Naive thymus-derived CD4-positive, alpha-beta T cell (primary cell): ENCODE data around the gene IDS. TPM values are rescaled to one million over a fixed set of nuclear protein-coding genes. Genes with fewer than 3 reads are reported as not detected.
"Not testable (repeated sequence)": the region's sequence is repeated elsewhere in the genome, so short reads cannot be mapped to it uniquely, and the experiment has no call there.

ENCODE experiments used
- ATAC-seq: fragments of 150-1000 bp; cut with Tn5 transposase; 2 replicates; pipeline ENCODE4 v1.10.0; 2021; ENCODE audit warnings: mild to moderate bottlenecking, moderate library complexity
- CTCF ChIA-PET: fragments of 350-600 bp; sonication (Branson Sonifier 250); formaldehyde crosslinking; loops from one replicate; lab custom pipeline; 2021; ENCODE audit warnings: antibody characterized with exemption; lab: Charles Lee
- POLR2A ChIA-PET: fragments of 350-600 bp; sonication (Branson Sonifier 250); formaldehyde crosslinking; loops from one replicate; lab custom pipeline; 2021; ENCODE audit warnings: antibody characterized with exemption, inconsistent platforms; lab: Charles Lee
- DNase-seq, 9 donors: peaks; one replicate each; pipeline versions ENCODE4 v3.0.0 to v3.0.0-alpha.2; 2020 to 2022; ENCODE audit warnings: mixed read lengths in 1 of 9
- H3K27ac ChIP-seq: one replicate; pipeline ENCODE4 v1.7.0; 2013; ENCODE audit warnings: mild to moderate bottlenecking, low read depth, low read length, moderate library complexity
- H3K27me3 ChIP-seq, 2 donors: one replicate each; pipeline ENCODE4 v1.7.0; 2013; ENCODE audit warnings: low read length in 2 of 2, mild to moderate bottlenecking in 2 of 2, moderate library complexity in 2 of 2; ENCODE audit not compliant: control insufficient read depth in 2 of 2, insufficient read depth in 2 of 2
- H3K36me3 ChIP-seq, 3 experiments: 1 replicate in 2 of 3; 2 replicates in 1 of 3; pipeline ENCODE4 v1.7.0; 2013; ENCODE audit warnings: low read length in 3 of 3, mild to moderate bottlenecking in 3 of 3, moderate library complexity in 1 of 3; ENCODE audit not compliant: insufficient read depth in 3 of 3, control insufficient read depth in 2 of 3
- H3K4me1 ChIP-seq, 2 donors: one replicate each; pipeline ENCODE4 v1.7.0; 2013; ENCODE audit warnings: low read length in 2 of 2, mild to moderate bottlenecking in 2 of 2, moderate library complexity in 1 of 2; ENCODE audit not compliant: control insufficient read depth in 2 of 2, insufficient read depth in 2 of 2
- H3K4me3 ChIP-seq: 2 replicates; pipeline ENCODE4 v1.7.0; 2013; ENCODE audit warnings: mild to moderate bottlenecking, low read length
- H3K9me3 ChIP-seq, 3 experiments: 1 replicate in 2 of 3; 2 replicates in 1 of 3; pipeline ENCODE4 v1.7.0; 2013; ENCODE audit warnings: low read length in 3 of 3; ENCODE audit not compliant: control insufficient read depth in 2 of 3
- H3K27ac Mint-ChIP-seq, 9 donors: one replicate each; pipeline ENCODE4 v1.8.0; 2020 to 2022; ENCODE audit warnings: mixed read lengths in 9 of 9, mild to moderate bottlenecking in 8 of 9, moderate library complexity in 5 of 9, inconsistent platforms in 2 of 9
- H3K27me3 Mint-ChIP-seq, 5 donors: one replicate each; pipeline ENCODE4 v1.8.0; 2021 to 2022; ENCODE audit warnings: mixed read lengths in 5 of 5, mild to moderate bottlenecking in 1 of 5
- H3K36me3 Mint-ChIP-seq, 5 donors: one replicate each; pipeline ENCODE4 v1.8.0; 2020 to 2022; ENCODE audit warnings: mixed read lengths in 5 of 5, mild to moderate bottlenecking in 3 of 5, inconsistent platforms in 1 of 5
- H3K4me1 Mint-ChIP-seq, 7 donors: one replicate each; pipeline ENCODE4 v1.8.0; 2020 to 2022; ENCODE audit warnings: mixed read lengths in 7 of 7, mild to moderate bottlenecking in 3 of 7, inconsistent platforms in 1 of 7
- H3K4me3 Mint-ChIP-seq, 10 donors: one replicate each; pipeline ENCODE4 v1.8.0; 2020 to 2022; ENCODE audit warnings: mild to moderate bottlenecking in 10 of 10, mixed read lengths in 10 of 10, moderate library complexity in 6 of 10, inconsistent platforms in 2 of 10
- H3K9me3 Mint-ChIP-seq, 11 donors: one replicate each; pipeline ENCODE4 v1.8.0; 2020 to 2022; ENCODE audit warnings: mixed read lengths in 11 of 11, mild to moderate bottlenecking in 4 of 11, inconsistent platforms in 1 of 11, moderate library complexity in 1 of 11
- intact Hi-C, 2 donors: fragments of 100-400 bp; cut with micrococcal nuclease; formaldehyde crosslinking; loops; one replicate each; pipeline ENCODE4 v1.15.1; 2023
- polyA plus RNA-seq, 2 donors: library from polyadenylated mRNA; unstranded; fragments of 300-500 nt; fragmentation: Illumina TruSeq; gene quantifications; one replicate each; pipeline ENCODE4 v1.2.3, GENCODE V29; 2021
- total RNA-seq, 6 experiments: library from RNA in 5 of 6; stranded (reverse) in 5 of 6; gene quantifications; 1 replicate in 5 of 6; 2 replicates in 1 of 6; pipeline ENCODE4 v1.2.3 and lab custom pipeline; 2021 to 2026

The IDS gene
- total and polyA plus RNA-seq, 7 experiments from 2014 or later, result 73.1 to 317 (median 131) TPM

DNA sequence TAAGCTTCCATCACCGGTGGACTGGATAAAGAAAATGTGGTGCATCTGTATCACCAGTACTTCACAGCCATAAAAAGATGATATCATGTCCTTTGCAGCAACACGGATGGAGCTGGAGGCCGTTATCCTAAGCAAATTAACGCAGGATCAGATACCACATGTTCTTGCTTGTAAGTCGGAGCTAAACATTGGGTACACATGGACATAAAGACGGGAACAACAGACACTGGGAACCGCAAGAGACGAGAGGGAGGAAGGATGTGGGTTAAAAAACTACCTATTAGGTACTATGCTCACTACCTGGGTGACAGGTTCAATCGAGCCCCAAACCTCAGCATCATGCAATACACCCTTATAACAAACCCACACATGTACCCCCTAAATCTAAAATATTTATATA lies 16.3 kb upstream of the IDS start:
- peak in 7 of 9 donors; percentile 17 to 51 (median 49) for DNase-seq
- Mint-ChIP-seq H3K36me3 (peaks cover 0 to 15% (median 0%) of the 10 kb centered on the region in 5 donors), H3K4me3 (peak overlapping the region; percentile 36 to 80 (median 68)), H3K9me3 (peaks cover 0 to 6% (median 0%) of the 10 kb centered on the region in 11 donors), H3K27me3 (no peaks in the 10 kb centered on the region), H3K4me1 (peaks cover 15 to 58% (median 32%) of the 10 kb centered on the region in 7 donors), H3K27ac (peak overlapping the region in 6 of 9 donors; percentile 21 to 79 (median 54))
- intact Hi-C loops, result loop anchor here (1.0 to 2.0 kb wide), 2 partner anchors 9 to 17 kb away; partner anchors contain the start of gene IDS (in 2 of the 2)
- ChIA-PET CTCF (interaction anchor here (1.6 to 2.0 kb wide), 2 partner anchors 8 to 9 kb away, joined by 3 to 8 read pairs; no protein-coding TSS in a partner anchor), POLR2A (interaction anchor here (1.1 to 2.4 kb wide), 3 partner anchors 11 to 19 kb away, joined by 3 to 15 read pairs (median 12); partner anchors contain the start of genes EOLA1 and IDS)
- H3K4me3 ChIP-seq, result no peak overlapping the region
- H3K9me3 ChIP-seq, result no peaks in the 10 kb centered on the region
- H3K27ac ChIP-seq, result no peak overlapping the region
- no peaks in the 10 kb centered on the region for H3K36me3 ChIP-seq
- H3K4me1 ChIP-seq, result peaks cover 32 to 48% of the 10 kb centered on the region in 2 donors
- H3K27me3 ChIP-seq, result no peaks in the 10 kb centered on the region
- peak; percentile 30 for ATAC-seq

DNA sequence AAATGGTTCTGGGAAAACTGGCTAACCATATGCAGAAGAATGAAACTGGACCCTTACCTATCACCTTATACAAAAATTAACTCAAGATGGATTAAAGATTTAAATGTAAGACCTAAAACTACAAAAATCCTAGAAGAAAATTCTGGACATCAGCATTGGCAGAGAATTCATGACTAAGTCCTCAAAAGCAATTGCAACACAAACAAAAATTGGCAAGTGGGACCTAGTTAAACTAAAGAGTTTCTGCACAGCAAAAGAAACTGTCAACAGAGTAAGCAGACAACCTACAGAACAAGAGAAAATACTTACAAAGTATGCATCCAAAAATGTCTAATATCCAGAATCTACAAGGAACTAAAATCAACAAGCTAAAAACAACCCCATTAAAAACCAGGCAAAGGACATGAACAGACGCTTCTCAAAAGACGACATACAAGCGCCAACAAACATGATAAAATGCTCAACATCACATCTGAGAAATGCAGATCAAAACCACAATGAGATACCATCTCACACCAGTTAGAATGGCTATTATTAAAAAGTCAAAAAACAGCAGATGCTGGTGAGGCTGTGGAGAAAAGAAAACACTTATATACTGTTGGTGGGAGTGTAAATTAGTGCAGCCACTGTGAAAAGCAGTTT lies 15.7 kb upstream of the IDS start:
- H3K27me3 Mint-ChIP-seq, DNase-seq, ATAC-seq, H3K36me3 ChIP-seq, H3K9me3 ChIP-seq, H3K9me3 Mint-ChIP-seq, H3K4me3 ChIP-seq, H3K27ac ChIP-seq, H3K27me3 ChIP-seq: not testable (repeated sequence)
- ChIA-PET CTCF (interaction anchor here (2.0 kb wide), 1 partner anchor 9 kb away, joined by 8 read pairs; no protein-coding TSS in a partner anchor), POLR2A (interaction anchor here (1.1 to 2.4 kb wide), 3 partner anchors 10 to 19 kb away, joined by 3 to 15 read pairs (median 12); partner anchors contain the start of genes EOLA1 and IDS)
- peaks cover 15 to 59% (median 32%) of the 10 kb centered on the region in 7 donors for H3K4me1 Mint-ChIP-seq
- H3K27ac Mint-ChIP-seq, result peak overlapping the region in 4 of 9 donors; percentile 11 to 79 (median 50)
- H3K36me3 Mint-ChIP-seq, result peaks cover 0 to 16% (median 0%) of the 10 kb centered on the region in 5 donors
- intact Hi-C loops, result loop anchor here (1.0 to 2.0 kb wide), 2 partner anchors 8 to 16 kb away; partner anchors contain the start of gene IDS (in 2 of the 2)
- H3K4me1 ChIP-seq, result peaks cover 26 to 43% of the 10 kb centered on the region in 2 donors
- H3K4me3 Mint-ChIP-seq, result peak overlapping the region in 8 of 10 donors; percentile 6 to 68 (median 32)

DNA sequence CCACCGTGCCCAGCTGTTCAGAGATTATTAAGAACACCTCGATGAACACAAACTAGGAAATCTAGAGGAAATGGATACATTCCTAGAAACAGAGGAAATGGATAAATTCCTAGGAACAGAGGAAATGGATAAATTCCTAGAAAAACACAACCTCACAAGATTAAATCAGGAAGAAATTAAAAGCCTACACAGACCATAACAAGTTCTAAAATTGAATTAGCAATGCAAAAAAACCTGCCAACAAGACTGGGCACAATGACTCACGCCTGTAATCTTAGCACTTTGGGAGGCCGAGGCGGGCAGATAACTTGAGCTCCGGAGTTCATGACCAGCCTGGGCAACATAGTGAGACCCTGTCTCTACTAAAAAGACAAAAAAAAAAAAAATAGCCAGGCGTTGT lies 13.1 kb upstream of the IDS start:
- ChIA-PET CTCF (no interaction called here), POLR2A (no interaction called here)
- ATAC-seq (no peak), DNase-seq (no peak)
- no peaks in the 10 kb centered on the region for H3K36me3 ChIP-seq
- intact Hi-C loops, result no loop called here
- Mint-ChIP-seq H3K36me3 (peaks cover 0 to 16% (median 0%) of the 10 kb centered on the region in 5 donors), H3K27ac (no peak overlapping the region), H3K4me1 (peaks cover 15 to 68% (median 34%) of the 10 kb centered on the region in 7 donors), H3K27me3 (no peaks in the 10 kb centered on the region), H3K4me3 (no peak overlapping the region), H3K9me3 (peaks cover 0 to 6% (median 0%) of the 10 kb centered on the region in 11 donors)
- no peak overlapping the region for H3K27ac ChIP-seq
- H3K27me3 ChIP-seq, result no peaks in the 10 kb centered on the region
- no peaks in the 10 kb centered on the region for H3K9me3 ChIP-seq
- no peak overlapping the region for H3K4me3 ChIP-seq
- peaks cover 15 to 34% of the 10 kb centered on the region in 2 donors for H3K4me1 ChIP-seq

DNA sequence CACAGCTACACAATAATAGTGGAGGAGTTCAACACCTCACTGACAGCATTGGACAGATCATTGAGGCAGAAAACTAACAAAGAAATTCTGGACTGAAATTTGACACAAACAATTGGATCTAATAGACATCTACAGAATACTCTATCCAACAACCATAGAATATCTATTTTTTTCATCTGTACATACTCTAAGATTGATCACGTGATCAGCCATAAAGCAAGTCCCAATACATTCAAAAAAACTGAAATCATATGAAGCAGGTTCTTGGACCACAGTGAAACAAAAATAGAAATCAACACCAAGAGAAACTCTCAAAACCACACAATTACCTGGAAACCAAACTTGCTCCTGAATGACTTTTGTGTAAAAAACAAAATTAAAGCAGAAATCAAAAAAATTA lies 12.2 kb upstream of the IDS start:
- Histone ChIP-seq H3K27me3 (no peaks in the 10 kb centered on the region), H3K9me3 (no peaks in the 10 kb centered on the region), H3K4me3 (no peak overlapping the region), H3K27ac (no peak overlapping the region), H3K36me3 (no peaks in the 10 kb centered on the region), H3K4me1 (peaks cover 18 to 31% of the 10 kb centered on the region in 2 donors)
- ATAC-seq, result no peak
- H3K4me1 Mint-ChIP-seq, result peaks cover 15 to 66% (median 28%) of the 10 kb centered on the region in 7 donors
- no peak for DNase-seq
- H3K27ac Mint-ChIP-seq, result no peak overlapping the region
- POLR2A ChIA-PET, result no interaction called here
- intact Hi-C loops, result no loop called here
- no peaks in the 10 kb centered on the region for H3K27me3 Mint-ChIP-seq
- H3K36me3 Mint-ChIP-seq, result peaks cover 0 to 16% (median 0%) of the 10 kb centered on the region in 5 donors
- CTCF ChIA-PET, result interaction anchor here (0.6 kb wide), 1 partner anchor 22 kb away, joined by 3 read pairs; no protein-coding TSS in a partner anchor
- peak overlapping the region in 1 of 10 donors; percentile 6 for H3K4me3 Mint-ChIP-seq
- peaks cover 0 to 6% (median 0%) of the 10 kb centered on the region in 11 donors for H3K9me3 Mint-ChIP-seq

DNA sequence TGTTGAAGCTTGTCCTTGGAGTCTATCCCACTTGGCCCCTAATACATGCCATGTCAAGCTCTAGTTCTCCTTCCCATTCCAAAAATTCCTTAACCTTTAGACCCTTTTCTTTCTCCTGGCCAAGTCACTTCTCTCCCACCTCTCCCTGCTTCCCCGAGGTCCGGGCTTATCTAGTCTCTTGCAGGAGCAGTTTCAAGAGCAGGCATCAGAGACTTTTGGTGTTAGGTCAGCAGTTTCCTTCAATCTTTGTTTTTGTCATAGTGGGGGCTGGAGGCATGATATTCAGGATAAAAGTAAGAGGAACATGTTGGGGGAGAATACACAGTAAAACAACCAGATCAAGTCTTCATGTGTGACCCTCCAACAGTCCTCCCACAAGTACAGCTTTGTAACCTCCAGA lies 11.5 kb upstream of the IDS start:
- Mint-ChIP-seq H3K36me3 (peaks cover 0 to 16% (median 0%) of the 10 kb centered on the region in 5 donors), H3K4me1 (peaks cover 14 to 62% (median 22%) of the 10 kb centered on the region in 7 donors), H3K27me3 (no peaks in the 10 kb centered on the region), H3K4me3 (no peak overlapping the region), H3K9me3 (peaks cover 0 to 6% (median 0%) of the 10 kb centered on the region in 11 donors), H3K27ac (no peak overlapping the region)
- peaks cover 12 to 26% of the 10 kb centered on the region in 2 donors for H3K4me1 ChIP-seq
- no peaks in the 10 kb centered on the region for H3K27me3 ChIP-seq
- CTCF ChIA-PET, result no interaction called here
- intact Hi-C loops, result no loop called here
- no peaks in the 10 kb centered on the region for H3K36me3 ChIP-seq
- DNase-seq (no peak), ATAC-seq (no peak)
- POLR2A ChIA-PET, result interaction anchor here (1.8 kb wide), 1 partner anchor 10 kb away, joined by 5 read pairs; no protein-coding TSS in a partner anchor
- no peak overlapping the region for H3K4me3 ChIP-seq
- no peaks in the 10 kb centered on the region for H3K9me3 ChIP-seq
- no peak overlapping the region for H3K27ac ChIP-seq

DNA sequence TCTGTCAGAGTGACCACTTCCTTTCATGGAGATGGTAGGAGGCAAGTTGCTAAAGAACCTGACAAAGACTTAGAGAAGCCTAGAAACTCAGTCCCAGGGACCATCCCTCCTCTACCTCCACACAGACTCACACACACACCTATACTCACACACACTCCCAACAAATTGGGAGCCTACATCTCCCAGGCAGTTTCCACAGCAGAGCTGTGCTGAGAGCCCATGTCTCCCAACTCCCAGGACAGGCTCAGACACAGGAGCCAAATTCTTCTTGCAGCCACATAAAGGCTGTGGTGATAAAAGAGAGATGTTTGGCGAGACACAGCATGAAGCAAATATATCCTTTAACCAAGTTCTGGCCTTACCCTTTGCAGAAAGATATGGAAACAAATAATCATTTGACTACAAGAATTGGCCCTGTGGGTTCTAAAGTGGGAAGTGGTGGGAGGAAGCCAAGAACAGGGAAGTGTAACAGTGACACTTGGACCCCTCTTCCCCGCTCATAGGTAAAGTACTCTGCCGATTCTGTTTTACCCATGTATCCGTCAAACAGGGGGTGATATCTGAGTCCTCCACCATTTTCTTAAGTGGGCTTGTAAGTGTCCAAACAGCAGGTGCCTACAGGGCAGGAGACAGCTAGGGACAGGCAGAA lies 11.0 kb upstream of the IDS start:
- Mint-ChIP-seq H3K9me3 (peaks cover 0 to 6% (median 0%) of the 10 kb centered on the region in 11 donors), H3K4me3 (no peak overlapping the region), H3K36me3 (peaks cover 0 to 16% (median 0%) of the 10 kb centered on the region in 5 donors), H3K4me1 (peaks cover 10 to 57% (median 17%) of the 10 kb centered on the region in 7 donors), H3K27ac (peak overlapping the region in 1 of 9 donors; percentile 61), H3K27me3 (no peaks in the 10 kb centered on the region)
- intact Hi-C loops, result no loop called here
- POLR2A ChIA-PET, result interaction anchor here (1.8 kb wide), 1 partner anchor 10 kb away, joined by 5 read pairs; no protein-coding TSS in a partner anchor
- no peak for DNase-seq
- Histone ChIP-seq H3K27me3 (no peaks in the 10 kb centered on the region), H3K27ac (no peak overlapping the region), H3K4me3 (no peak overlapping the region), H3K4me1 (peaks cover 9 to 26% of the 10 kb centered on the region in 2 donors), H3K9me3 (no peaks in the 10 kb centered on the region), H3K36me3 (no peaks in the 10 kb centered on the region)
- no peak for ATAC-seq
- CTCF ChIA-PET, result no interaction called here
